Keratinocyte (primary cell): ENCODE results near the gene PRKD2. TPM values are rescaled to one million over a fixed set of nuclear protein-coding genes. Genes with fewer than 3 reads are reported as not detected.

Source experiments
- DNase-seq: peaks from one replicate; pipeline ENCODE4 v3.0.0-alpha.2; 2011; ENCODE audit warnings: low read depth, missing footprints, low spot score
- FAIRE-seq: peaks from 2 replicates; lab custom pipeline; 2011; peaks lifted over from hg19 to GRCh38; lab: Jason Lieb, UNC
- H2AFZ ChIP-seq: 2 replicates; pipeline ENCODE4 v1.6.0; 2012; ENCODE audit warnings: low read length, control low read depth, inconsistent platforms; ENCODE audit not compliant: control insufficient read depth
- H3K27ac ChIP-seq: 2 replicates; pipeline ENCODE4 v1.5.1; 2011; ENCODE audit warnings: low read length; ENCODE audit not compliant: control insufficient read depth, insufficient read depth
- H3K27me3 ChIP-seq: 3 replicates; pipeline ENCODE4 v1.6.0; 2011; ENCODE audit warnings: low read length; ENCODE audit not compliant: control insufficient read depth, insufficient read depth; ENCODE audit errors: extremely low read depth
- H3K36me3 ChIP-seq, 2 experiments: 2 replicates in 1 of 2; 3 replicates in 1 of 2; pipeline ENCODE4 v1.5.1; 2011; ENCODE audit warnings: low read length in 2 of 2, mild to moderate bottlenecking in 1 of 2; ENCODE audit not compliant: control insufficient read depth in 2 of 2, insufficient read depth in 2 of 2; ENCODE audit errors: extremely low read depth in 1 of 2
- H3K4me1 ChIP-seq: 3 replicates; pipeline ENCODE4 v1.5.1; 2011; ENCODE audit warnings: low read length; ENCODE audit not compliant: control insufficient read depth, insufficient read depth; ENCODE audit errors: extremely low read depth
- H3K4me2 ChIP-seq: 3 replicates; pipeline ENCODE4 v1.6.0; 2011; ENCODE audit warnings: low read depth, low read length; ENCODE audit not compliant: control insufficient read depth, insufficient read depth; ENCODE audit errors: extremely low read depth
- H3K4me3 ChIP-seq, 3 experiments: fragments of 200-600 bp in 1 of 3; sonication (generic) in 1 of 3; 2 replicates in 2 of 3; 3 replicates in 1 of 3; pipeline ENCODE4 v1.5.1; 2011 to 2016; ENCODE audit warnings: low read length in 3 of 3, mild to moderate bottlenecking in 3 of 3, control low read depth in 2 of 3, inconsistent platforms in 1 of 3, low read depth in 1 of 3, mixed read lengths in 1 of 3, mixed run types in 1 of 3, moderate library complexity in 1 of 3; ENCODE audit not compliant: control insufficient read depth in 2 of 3, insufficient read depth in 2 of 3; ENCODE audit errors: extremely low read depth in 1 of 3
- H3K79me2 ChIP-seq: 2 replicates; pipeline ENCODE4 v1.6.0; 2012; ENCODE audit warnings: low read length; ENCODE audit not compliant: control insufficient read depth, insufficient read depth
- H3K9ac ChIP-seq: 3 replicates; pipeline ENCODE4 v1.6.0; 2011; ENCODE audit warnings: low read length; ENCODE audit not compliant: control insufficient read depth, insufficient read depth; ENCODE audit errors: extremely low read depth
- H3K9me1 ChIP-seq: 3 replicates; pipeline ENCODE4 v1.6.0; 2011; ENCODE audit warnings: low read length; ENCODE audit not compliant: control insufficient read depth, insufficient read depth; ENCODE audit errors: extremely low read depth
- H3K9me3 ChIP-seq: 2 replicates; pipeline ENCODE4 v1.5.1; 2012; ENCODE audit warnings: low read depth, low read length; ENCODE audit not compliant: control insufficient read depth
- H4K20me1 ChIP-seq: 3 replicates; pipeline ENCODE4 v1.6.0; 2011; ENCODE audit warnings: low read length; ENCODE audit not compliant: control insufficient read depth, insufficient read depth; ENCODE audit errors: extremely low read depth
- EZH2 ChIP-seq: IDR thresholded peaks from one replicate; pipeline ENCODE4 v1.6.1; 2012; ENCODE audit warnings: inconsistent platforms, mild to moderate bottlenecking, low read length, moderate library complexity
- dilution Hi-C: fragments of 300-500 bp; cut with MboI; formaldehyde crosslinking; loops from one replicate; pipeline ENCODE4 v1.7.0; 2020; ENCODE audit warnings: low sequenced_read_pairs; ENCODE audit not compliant: extremely low pct_ligation_motif_present
- polyA plus RNA-seq, 5 experiments: library from polyadenylated mRNA; depleted of rRNA in 3 of 5; stranded (reverse) in 3 of 5; stranded (forward) in 1 of 5; unstranded in 1 of 5; fragments of >200 nt; gene quantifications; 1 replicate in 1 of 5; 2 replicates in 3 of 5; 3 replicates in 1 of 5; pipeline versions ENCODE4 v1.2.1 to v1.2.3, GENCODE V29; 2011 to 2012; ENCODE audit warnings: missing spikeins in 2 of 5, low read depth in 1 of 5, low replicate concordance in 1 of 5
- TF ChIP-seq, protein P1 (sequence below), 3 experiments: IDR thresholded peaks in 1 of 3; conservative IDR thresholded peaks in 1 of 3; optimal IDR thresholded peaks in 1 of 3; 2 replicates in 2 of 3; 3 replicates in 1 of 3; pipeline versions ENCODE3 to v1.5.1; 2011; ENCODE audit warnings: low read length in 3 of 3, mild to moderate bottlenecking in 3 of 3, moderate library complexity in 2 of 3, control low read depth in 1 of 3, inconsistent platforms in 1 of 3; ENCODE audit not compliant: insufficient read depth in 2 of 3; ENCODE audit errors: extremely low read depth in 1 of 3

The PRKD2 gene
- polyA plus RNA-seq, 1 donor (not counting 4 experiments of a cell fraction or from before 2014, with no cell fraction given) = 9.9 TPM

DNA sequence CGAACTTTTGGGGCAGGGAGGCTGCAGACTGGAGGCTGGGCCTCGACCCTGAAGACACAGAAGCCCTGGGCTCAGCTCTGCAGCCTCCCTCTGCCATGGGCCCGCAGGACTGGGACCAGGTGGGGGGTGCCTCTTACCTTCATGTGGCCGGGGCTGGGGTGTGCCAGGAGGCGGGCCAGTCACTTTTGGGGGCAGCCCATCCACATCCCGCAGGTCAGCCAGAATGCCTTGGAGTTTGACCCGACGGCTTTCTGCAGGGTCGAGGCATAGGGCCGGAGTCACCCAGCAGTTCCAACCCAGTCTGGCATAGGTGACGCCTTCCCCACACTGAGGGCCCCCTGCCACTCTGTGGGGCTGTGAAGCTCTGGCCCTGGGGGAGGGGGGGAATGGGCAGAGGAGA lies 10.8 kb upstream of the PRKD2 start:
- H3K9me3 ChIP-seq = no peaks in the 10 kb centered on the region
- no peaks in the 10 kb centered on the region for H3K27me3 ChIP-seq
- H3K4me2 ChIP-seq = no peak overlapping the region
- DNase-seq (no peak), FAIRE-seq (no peak)
- peaks cover 70 to 71% of the 10 kb centered on the region in 2 experiments for H3K36me3 ChIP-seq
- TF ChIP-seq EZH2 = no peak
- TF ChIP-seq, protein P1, sequence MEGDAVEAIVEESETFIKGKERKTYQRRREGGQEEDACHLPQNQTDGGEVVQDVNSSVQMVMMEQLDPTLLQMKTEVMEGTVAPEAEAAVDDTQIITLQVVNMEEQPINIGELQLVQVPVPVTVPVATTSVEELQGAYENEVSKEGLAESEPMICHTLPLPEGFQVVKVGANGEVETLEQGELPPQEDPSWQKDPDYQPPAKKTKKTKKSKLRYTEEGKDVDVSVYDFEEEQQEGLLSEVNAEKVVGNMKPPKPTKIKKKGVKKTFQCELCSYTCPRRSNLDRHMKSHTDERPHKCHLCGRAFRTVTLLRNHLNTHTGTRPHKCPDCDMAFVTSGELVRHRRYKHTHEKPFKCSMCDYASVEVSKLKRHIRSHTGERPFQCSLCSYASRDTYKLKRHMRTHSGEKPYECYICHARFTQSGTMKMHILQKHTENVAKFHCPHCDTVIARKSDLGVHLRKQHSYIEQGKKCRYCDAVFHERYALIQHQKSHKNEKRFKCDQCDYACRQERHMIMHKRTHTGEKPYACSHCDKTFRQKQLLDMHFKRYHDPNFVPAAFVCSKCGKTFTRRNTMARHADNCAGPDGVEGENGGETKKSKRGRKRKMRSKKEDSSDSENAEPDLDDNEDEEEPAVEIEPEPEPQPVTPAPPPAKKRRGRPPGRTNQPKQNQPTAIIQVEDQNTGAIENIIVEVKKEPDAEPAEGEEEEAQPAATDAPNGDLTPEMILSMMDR (optimal IDR thresholded peaks at IDR 0.05 in 1 of 3, IDR thresholded peaks at IDR 0.05 in 1 of 3, conservative IDR thresholded peaks at IDR 0.05 in 1 of 3; ENCODE audit: extremely low read depth in 1 of 3, insufficient read depth in 2 of 3, low read length in 3 of 3) = no peak
- no peak overlapping the region for H3K4me3 ChIP-seq
- H3K79me2 ChIP-seq = peaks cover 37% of the 10 kb centered on the region
- H3K9ac ChIP-seq = no peak overlapping the region
- H2AFZ ChIP-seq = no peak overlapping the region
- no peaks in the 10 kb centered on the region for H3K9me1 ChIP-seq
- peaks cover 34% of the 10 kb centered on the region for H4K20me1 ChIP-seq
- dilution Hi-C loops = no loop called here
- H3K4me1 ChIP-seq = peaks cover 5% of the 10 kb centered on the region
- no peak overlapping the region for H3K27ac ChIP-seq

DNA sequence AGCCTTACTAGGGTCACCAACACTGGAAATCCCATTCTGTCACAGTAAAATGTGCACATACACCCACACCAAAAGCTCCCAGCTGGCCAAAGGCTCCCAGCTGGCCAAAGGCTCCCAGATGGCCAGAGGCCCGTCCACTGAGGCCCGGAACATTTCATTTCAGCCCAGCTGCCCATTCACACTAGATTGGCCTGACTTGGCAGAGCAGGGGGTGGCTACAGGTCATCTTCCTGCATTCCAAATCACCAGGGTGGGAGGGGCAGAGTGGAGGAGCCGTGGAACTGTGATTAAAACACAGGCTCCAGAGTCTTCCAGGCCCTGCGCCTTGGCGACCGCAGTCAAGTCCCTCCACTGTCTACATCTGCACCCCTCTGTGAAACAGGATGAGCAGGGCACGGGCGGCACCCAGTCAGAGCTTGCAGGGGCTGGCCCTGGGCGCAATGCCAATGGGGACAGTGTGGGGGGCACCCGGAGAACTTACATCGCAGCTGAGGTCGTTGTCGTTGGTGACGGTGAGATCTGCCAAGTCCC lies 10.1 kb upstream of the PRKD2 start:
- dilution Hi-C loops = no loop called here
- TF ChIP-seq, protein P1 (optimal IDR thresholded peaks at IDR 0.05 in 1 of 3, IDR thresholded peaks at IDR 0.05 in 1 of 3, conservative IDR thresholded peaks at IDR 0.05 in 1 of 3; ENCODE audit: extremely low read depth in 1 of 3, insufficient read depth in 2 of 3, low read length in 3 of 3) = no peak
- TF ChIP-seq EZH2 = no peak
- Histone ChIP-seq H3K4me1 (peaks cover 5% of the 10 kb centered on the region), H2AFZ (no peak overlapping the region), H3K36me3 (peaks cover 69 to 70% of the 10 kb centered on the region in 2 experiments), H3K79me2 (peaks cover 31% of the 10 kb centered on the region), H3K9ac (no peak overlapping the region), H3K9me1 (no peaks in the 10 kb centered on the region), H3K9me3 (no peaks in the 10 kb centered on the region), H3K4me2 (no peak overlapping the region), H4K20me1 (peaks cover 34% of the 10 kb centered on the region), H3K27me3 (no peaks in the 10 kb centered on the region), H3K27ac (no peak overlapping the region), H3K4me3 (no peak overlapping the region)
- DNase-seq = no peak
- FAIRE-seq = no peak
